Measurements from ENCODE around the gene RAPGEF4. TPM values are rescaled to one million over a fixed set of nuclear protein-coding genes. Genes with fewer than 3 reads are reported as not detected.
A peak's percentile ranks its signal among the peaks of the same experiment; 100 is the strongest.

Gene RAPGEF4
- total and polyA plus RNA-seq, 9 of the 15 experiments (the other 6 are each of a cell fraction or from before 2014, with no cell fraction given) = 0.04 to 0.33 (median 0.13) TPM; not detected in 6

GRCh38 chr2:172888714-172889669 is 153.3 kb downstream of the RAPGEF4 start:
- Histone ChIP-seq H3K27me3 (ENCODE audit: control insufficient read depth in 2 of 2, insufficient read depth in 2 of 2, low read length in 2 of 2) (peaks cover 6 to 9% of the 10 kb centered on the region in 2 experiments; a peak in 4 of 5 replicates), H3K36me3 (ENCODE audit: control insufficient read depth, insufficient read depth, low read length) (no peaks in the 10 kb centered on the region), H3K4me3 (no peak overlapping the region), H3K9me1 (ENCODE audit: control insufficient read depth, insufficient read depth, low read length) (no peaks in the 10 kb centered on the region), H3K9ac (ENCODE audit: insufficient read depth in 1 of 2, low read depth in 2 of 2, low read length in 2 of 2) (no peak overlapping the region), H3K9me3 (replicated peaks; ENCODE audit: control insufficient read depth, insufficient read depth, low read depth, low read length) (no peaks in the 10 kb centered on the region), H3K4me2 (ENCODE audit: insufficient read depth, low read length) (no peak overlapping the region), H3K27ac (ENCODE audit: extremely low read depth, low read depth, low read length) (no peak overlapping the region), H3K4me1 (replicated peaks in 1 of 2; ENCODE audit: control insufficient read depth in 2 of 2, insufficient read depth in 2 of 2, low read length in 2 of 2) (no peaks in the 10 kb centered on the region), H4K20me1 (replicated peaks; ENCODE audit: control insufficient read depth, insufficient read depth, low read length) (no peaks in the 10 kb centered on the region), H3K79me2 (ENCODE audit: control insufficient read depth, insufficient read depth, low read length) (no peaks in the 10 kb centered on the region), H2AFZ (ENCODE audit: low read depth, low read length) (no peak overlapping the region)
- ChIA-PET CTCF (ENCODE audit: low intra/inter-chr PET ratio) (no interaction called here), POLR2A (interaction anchor here (0.8 kb wide), 1 partner anchor 52 kb away, joined by 3 read pairs; no protein-coding TSS in a partner anchor)
- in situ Hi-C loops (cut with MboI) (no loop called here), intact Hi-C loops (cut with micrococcal nuclease) (no loop called here)
- DNase-seq (ENCODE audit: extremely low read depth in 1 of 4, low spot score in 3 of 4) (no peak), ATAC-seq (no peak), FAIRE-seq (no peak)
- TF ChIP-seq ZNF561 (CRISPR knock-in tag; conservative IDR thresholded peaks at IDR 0.05) = no peak
- TF ChIP-seq, protein P1, sequence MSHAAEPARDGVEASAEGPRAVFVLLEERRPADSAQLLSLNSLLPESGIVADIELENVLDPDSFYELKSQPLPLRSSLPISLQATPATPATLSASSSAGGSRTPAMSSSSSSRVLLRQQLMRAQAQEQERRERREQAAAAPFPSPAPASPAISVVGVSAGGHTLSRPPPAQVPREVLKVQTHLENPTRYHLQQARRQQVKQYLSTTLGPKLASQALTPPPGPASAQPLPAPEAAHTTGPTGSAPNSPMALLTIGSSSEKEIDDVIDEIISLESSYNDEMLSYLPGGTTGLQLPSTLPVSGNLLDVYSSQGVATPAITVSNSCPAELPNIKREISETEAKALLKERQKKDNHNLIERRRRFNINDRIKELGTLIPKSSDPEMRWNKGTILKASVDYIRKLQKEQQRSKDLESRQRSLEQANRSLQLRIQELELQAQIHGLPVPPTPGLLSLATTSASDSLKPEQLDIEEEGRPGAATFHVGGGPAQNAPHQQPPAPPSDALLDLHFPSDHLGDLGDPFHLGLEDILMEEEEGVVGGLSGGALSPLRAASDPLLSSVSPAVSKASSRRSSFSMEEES (CRISPR knock-in tag; IDR thresholded peaks at IDR 0.05) = peak; percentile 59
- under 1% methylated on average over 10 of the region's 10 CpGs for WGBS (ENCODE audit: insufficient coverage, low coverage, missing lambda C conversion rate)
- BruUV-seq (replicated peaks) = no TSS peak

Data from K562 (cell line).